Activated CD4-positive, alpha-beta T cell treated with anti-CD3 and anti-CD28 coated beads for 24 hours (primary cell): ENCODE results near the gene IFNLR1.

ENCODE experiments used
- DNase-seq, 2 donors: peaks; one replicate each; pipeline ENCODE4 v3.0.0-alpha.2; 2020; ENCODE audit warnings: low read depth in 2 of 2

The IFNLR1 gene

GRCh38 chr1:24205345-24206082, 18.4 kb upstream of the IFNLR1 start:
- DNase-seq: no peak

DNA sequence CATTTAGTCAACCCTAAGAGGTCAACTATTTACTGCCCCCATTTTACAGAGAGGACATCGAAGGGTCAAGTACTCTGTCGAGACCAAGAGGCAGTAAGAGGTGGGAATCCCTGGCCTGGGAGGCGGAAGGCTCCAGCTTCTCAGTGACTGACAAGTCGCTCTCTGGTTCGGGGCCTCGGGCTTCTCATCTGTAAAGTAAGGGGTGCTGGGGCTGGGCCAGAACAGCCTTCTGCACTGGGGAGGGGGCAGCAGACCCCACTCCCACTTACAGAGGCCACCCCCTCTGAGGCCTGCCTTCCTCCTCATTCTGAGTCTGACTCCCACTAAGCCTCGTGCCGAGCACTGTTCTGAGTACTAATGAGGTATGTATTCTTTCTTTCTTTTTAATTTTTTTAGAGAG, 17.0 kb upstream of the IFNLR1 start:
- no peak for DNase-seq

GRCh38 chr1:24203404-24203803, 16.3 kb upstream of the IFNLR1 start:
- no peak for DNase-seq

DNA sequence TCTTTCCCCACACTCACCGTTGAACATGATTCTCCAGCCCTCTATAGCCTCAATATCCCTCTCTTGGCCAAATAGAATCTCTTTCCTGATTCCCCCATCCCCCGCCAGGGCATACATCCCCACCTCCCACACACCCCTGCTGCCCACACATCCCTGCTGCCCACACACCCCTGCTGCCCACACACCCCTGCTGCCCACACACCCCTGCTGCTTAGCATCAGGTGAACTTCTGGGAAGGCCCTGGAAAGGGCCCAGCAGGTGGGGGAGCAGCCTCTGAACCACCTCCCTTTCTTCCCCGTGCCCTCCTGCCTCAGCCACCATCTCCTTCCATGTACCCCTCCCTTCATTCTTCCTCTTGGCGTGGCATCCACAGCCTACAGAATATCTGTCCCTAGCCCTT, 15.9 kb upstream of the IFNLR1 start:
- DNase-seq: no peak

DNA sequence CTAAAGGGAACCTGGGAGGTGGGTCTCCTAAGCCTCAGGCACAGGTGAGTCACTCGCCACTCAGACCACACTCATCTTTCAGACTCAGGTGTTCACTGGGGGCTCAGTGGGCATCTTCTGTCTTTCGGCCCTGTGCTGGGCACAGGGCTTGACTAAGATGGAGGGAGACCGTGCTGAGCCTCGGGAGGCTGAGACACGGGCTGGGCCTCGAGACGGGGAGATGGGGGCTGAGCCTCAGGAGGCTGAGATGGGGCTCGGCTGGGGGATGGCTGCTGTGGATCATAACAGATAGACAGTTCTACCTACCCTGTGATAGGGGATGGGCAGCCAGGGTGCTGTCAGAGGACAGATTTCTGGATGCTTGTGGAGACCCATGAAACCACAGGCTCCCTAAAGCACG, 15.5 kb upstream of the IFNLR1 start:
- DNase-seq: no peak

DNA sequence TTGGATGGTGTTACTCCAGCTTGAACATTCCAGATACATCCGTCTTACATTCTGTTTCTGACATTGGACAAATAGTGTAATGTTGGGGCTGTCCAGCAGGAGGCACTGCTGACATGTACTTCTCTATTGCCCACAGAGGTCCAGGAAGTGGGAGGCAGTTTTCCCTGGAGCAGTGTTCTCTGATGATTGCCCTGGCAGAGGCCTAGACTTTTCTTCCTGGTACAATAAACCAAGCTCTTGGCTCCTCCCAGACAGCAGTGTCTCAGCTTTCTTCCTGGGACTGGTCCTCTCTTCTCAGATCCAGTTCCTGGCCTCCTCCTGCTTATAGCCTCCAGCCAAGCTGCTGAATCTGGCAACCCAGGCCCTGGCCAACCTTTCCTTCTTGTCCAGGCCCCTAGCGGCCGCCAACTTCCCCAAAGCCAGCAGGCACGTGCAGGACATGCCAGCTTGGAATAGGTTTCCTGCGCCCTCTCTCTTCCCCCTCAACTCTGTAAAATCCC, 14.9 kb upstream of the IFNLR1 start:
- peak; percentile 47 to 59 for DNase-seq

- DNase-seq: peak; percentile 68 to 70
These were observed 12.3 kb upstream of the IFNLR1 start for GRCh38 chr1:24199291-24199900.

DNA sequence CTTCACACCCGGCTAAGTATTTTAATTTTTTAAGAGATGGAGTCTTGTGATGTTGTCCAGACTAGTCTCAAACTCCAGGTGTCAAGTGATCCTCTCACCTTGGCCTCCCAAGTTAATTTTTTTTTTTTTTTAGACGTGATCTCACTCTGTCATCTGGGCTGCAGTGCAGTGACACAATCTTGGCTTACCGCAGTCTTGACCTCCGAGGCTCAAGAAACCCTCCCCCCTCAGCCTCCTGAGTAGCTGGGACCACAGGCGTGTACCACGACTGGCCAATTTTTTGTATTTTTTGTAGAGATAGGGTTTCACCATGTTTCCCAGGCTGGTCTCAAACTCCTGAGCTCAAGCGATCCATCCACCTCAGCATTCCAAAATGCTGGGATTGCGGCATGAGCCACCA, 11.7 kb upstream of the IFNLR1 start:
- no peak for DNase-seq

GRCh38 chr1:24195874-24196273, 8.8 kb upstream of the IFNLR1 start:
- no peak for DNase-seq

DNA sequence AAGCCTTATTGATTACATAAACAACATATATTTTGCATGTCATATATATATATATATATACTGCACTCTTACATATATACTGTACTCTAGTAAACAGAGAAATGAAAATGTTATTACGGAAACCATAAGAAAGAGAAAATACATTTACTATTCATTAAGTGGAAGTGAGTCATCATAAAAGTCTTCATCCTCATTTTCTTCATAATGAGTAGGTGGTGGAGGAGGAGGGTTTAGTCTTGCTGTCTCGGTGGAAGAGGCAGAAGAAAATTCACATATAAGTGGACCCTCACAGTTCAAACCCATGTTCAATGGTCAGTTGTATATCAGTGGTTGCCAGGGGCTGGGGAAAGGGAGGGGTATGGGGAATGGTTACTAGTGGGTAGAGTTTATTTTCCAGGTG, 8.0 kb upstream of the IFNLR1 start:
- DNase-seq: no peak

DNA sequence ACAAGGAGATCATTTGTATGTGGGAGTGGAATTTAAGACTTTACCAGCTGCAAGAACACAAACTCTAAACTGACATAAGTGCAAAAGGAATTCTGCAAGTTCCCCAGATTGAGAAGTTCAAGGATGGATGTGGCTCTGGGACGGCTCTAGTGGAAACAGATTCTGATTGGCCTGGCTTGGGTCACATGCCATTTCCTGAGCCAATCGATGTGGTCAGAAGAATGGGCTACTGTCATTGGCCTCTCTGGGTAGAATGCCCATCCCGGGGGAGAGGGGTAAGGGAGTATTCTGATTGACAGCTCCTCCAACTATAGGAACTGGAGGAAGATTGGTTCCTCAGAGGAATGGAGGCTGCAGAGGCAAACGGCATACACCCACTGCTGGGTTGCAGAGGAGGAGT, 6.0 kb upstream of the IFNLR1 start:
- DNase-seq: no peak

- DNase-seq: peak in 1 of 2 donors; percentile 41
These were observed 4.8 kb upstream of the IFNLR1 start for GRCh38 chr1:24191860-24192259.

GRCh38 chr1:24190983-24191461, 3.9 kb upstream of the IFNLR1 start:
- DNase-seq: no peak

GRCh38 chr1:24189528-24189927, 2.4 kb upstream of the IFNLR1 start:
- no peak for DNase-seq

DNA sequence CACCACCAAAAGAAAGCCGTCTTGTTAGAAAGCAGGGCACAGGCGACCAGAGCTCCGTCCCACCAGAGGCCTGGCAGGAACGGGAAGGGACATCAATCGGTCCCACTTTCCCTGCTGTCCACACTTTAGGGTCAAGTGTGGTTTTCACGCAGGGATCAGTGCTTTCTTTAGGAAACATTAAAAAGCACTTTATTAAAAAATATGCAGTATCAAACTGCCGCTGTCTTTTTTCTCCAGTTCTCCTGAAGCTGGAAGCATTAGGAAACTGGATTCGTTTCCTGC, 437 bp downstream of the IFNLR1 start:
- no peak for DNase-seq

GRCh38 chr1:24186031-24186710, 918 bp downstream of the IFNLR1 start:
- DNase-seq: no peak

GRCh38 chr1:24185076-24185475, 2.0 kb downstream of the IFNLR1 start:
- DNase-seq: no peak

DNA sequence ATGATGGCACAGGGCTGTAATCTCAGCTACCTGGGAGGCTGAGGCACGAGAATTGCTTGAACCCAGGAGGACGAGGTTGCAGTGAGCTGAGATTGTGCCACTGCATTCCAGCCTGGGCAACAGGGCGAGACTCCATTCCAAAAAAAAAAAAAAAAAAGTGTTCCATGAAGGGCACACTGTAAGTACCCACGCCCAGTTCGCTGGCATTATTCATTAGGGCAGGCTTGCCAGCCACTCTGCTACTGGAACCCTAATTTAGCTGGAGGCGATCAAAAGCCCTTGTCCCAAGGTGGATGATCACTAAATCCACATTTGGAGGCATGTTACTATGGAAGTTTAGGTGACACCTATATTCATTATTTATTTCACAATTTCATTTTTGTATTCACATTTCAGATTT, 5.0 kb downstream of the IFNLR1 start:
- DNase-seq: no peak

GRCh38 chr1:24181619-24182018, 5.5 kb downstream of the IFNLR1 start:
- DNase-seq: no peak

DNA sequence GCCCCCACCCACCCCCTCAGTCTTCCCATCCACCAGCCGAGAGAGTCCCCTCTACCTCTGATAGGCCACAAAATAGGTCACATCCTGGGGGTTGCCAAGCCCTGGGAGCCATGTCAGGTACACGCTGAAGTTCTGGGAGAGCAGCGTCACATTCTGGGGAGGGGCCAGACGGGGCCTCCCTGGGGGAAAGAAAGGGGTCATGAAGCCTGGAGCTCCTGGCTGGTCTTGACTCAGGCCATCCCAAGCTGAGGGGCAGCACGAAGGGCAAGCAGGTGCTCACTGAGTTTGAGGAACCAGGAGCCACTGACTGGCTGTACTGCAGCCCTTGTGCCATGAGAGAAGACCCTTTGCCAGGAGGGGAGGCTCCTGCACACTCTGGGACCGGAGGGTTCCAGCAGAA, 6.4 kb downstream of the IFNLR1 start:
- DNase-seq: no peak

DNA sequence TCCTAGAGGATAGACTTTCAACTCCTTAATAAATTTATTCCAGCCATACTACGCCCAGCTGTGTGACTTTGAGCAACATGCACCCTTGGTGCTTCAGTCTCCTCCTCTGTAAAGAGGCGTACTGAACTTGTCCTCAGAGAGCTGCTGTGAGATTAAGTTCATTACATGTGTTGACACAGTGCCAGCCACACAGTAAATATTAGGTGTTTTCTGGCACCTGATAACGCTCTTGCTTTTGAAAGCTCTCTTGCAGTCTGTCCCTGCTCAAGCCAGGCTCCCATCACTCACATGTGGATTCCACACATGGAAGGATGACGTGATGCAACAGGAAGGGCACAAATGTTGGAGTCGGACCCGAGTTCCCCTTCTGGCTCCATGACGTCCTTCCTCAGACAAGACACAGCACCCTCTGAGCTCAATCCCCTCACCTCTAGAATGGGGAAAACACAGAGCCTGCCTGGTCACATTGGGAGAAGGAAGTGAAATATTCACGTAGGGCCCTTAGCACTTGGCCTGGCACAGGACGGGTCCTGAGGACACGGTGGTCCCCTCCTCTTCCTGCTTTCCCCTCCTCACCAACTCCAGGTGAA, 7.7 kb downstream of the IFNLR1 start:
- no peak for DNase-seq

GRCh38 chr1:24178407-24178806, 8.7 kb downstream of the IFNLR1 start:
- DNase-seq: no peak

DNA sequence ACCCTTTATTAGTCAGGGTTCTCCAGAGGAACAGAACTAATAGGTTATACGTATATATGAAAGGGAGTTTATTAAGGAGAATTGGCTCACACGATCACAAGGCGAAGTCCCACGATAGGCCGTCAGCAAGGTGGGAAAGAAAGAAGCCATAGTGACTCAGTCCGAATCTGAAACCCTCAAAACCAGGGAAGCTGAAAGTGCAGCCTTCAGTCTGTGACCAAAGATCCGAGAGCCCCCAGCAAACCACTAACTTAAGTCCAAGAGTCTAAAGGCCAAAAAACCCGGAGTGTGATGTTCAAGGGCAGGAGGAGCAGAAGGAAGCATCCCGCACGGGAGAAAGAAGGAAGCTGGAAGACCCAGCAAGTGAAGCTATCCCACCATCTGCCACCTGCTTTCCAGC, 9.9 kb downstream of the IFNLR1 start:
- DNase-seq: no peak
